K562 (cell line): ENCODE measurements around the gene ANKRD66.

Experiments
- BRCA1 ChIP-seq, 2 experiments: fragments of 450-650 bp in 1 of 2; sonication (generic) in 1 of 2; formaldehyde crosslinking in 1 of 2; IDR thresholded peaks; 2 replicates each; pipeline versions ENCODE4 v1.5.0 to v1.6.1; 2017 to 2020; ENCODE audit warnings: mild to moderate bottlenecking in 1 of 2, missing genetic modification reagents in 1 of 2
- GATAD2A ChIP-seq: fragments of 450-650 bp; IDR thresholded peaks from 2 replicates; pipeline ENCODE4 v1.6.1; 2017
- ZNF274 ChIP-seq: IDR thresholded peaks from 2 replicates; pipeline ENCODE4 v1.6.1; 2011; ENCODE audit warnings: low read depth, mild to moderate bottlenecking, low read length, moderate library complexity, borderline replicate concordance
- TF ChIP-seq, protein P1 (sequence below), 3 experiments: IDR thresholded peaks in 2 of 3; conservative IDR thresholded peaks in 1 of 3; 2 replicates each; pipeline ENCODE4 v1.5.1; 2011 to 2012; ENCODE audit warnings: low read length in 3 of 3, mild to moderate bottlenecking in 3 of 3, control low read depth in 2 of 3, improper control_type of control experiment in 1 of 3, inconsistent platforms in 1 of 3, low read depth in 1 of 3, mixed read lengths in 1 of 3, moderate library complexity in 1 of 3; ENCODE audit not compliant: insufficient read depth in 2 of 3
- TF ChIP-seq, protein P2 (sequence below): sonication (generic); formaldehyde crosslinking; IDR thresholded peaks from 2 replicates; pipeline ENCODE4 v1.9.0; 2022; ENCODE audit warnings: mild to moderate bottlenecking, missing genetic modification reagents

DNA sequence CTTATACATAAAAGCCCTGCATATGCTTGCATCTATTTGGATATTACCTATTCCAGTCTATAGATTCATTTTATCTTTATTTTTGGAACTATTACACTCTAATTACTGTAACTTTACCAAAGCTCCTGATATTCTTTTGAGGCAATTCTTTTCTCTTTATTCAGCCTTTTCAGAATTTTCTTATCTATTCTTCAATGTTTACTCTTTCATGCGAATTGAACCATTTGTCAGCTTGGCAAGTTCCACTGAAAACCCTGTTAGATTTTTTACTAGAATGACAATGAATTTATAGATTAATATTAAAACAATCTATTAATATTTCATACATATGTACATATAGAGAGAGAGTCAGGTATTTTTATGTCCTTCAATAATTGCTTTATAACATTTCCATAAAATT is 45.9 kb downstream of the ANKRD66 start:
- TF ChIP-seq, protein P1, sequence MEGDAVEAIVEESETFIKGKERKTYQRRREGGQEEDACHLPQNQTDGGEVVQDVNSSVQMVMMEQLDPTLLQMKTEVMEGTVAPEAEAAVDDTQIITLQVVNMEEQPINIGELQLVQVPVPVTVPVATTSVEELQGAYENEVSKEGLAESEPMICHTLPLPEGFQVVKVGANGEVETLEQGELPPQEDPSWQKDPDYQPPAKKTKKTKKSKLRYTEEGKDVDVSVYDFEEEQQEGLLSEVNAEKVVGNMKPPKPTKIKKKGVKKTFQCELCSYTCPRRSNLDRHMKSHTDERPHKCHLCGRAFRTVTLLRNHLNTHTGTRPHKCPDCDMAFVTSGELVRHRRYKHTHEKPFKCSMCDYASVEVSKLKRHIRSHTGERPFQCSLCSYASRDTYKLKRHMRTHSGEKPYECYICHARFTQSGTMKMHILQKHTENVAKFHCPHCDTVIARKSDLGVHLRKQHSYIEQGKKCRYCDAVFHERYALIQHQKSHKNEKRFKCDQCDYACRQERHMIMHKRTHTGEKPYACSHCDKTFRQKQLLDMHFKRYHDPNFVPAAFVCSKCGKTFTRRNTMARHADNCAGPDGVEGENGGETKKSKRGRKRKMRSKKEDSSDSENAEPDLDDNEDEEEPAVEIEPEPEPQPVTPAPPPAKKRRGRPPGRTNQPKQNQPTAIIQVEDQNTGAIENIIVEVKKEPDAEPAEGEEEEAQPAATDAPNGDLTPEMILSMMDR (IDR thresholded peaks at IDR 0.05 in 2 of 3, conservative IDR thresholded peaks at IDR 0.05 in 1 of 3; ENCODE audit: insufficient read depth in 2 of 3, low read depth in 1 of 3, low read length in 3 of 3), result no peak
- TF ChIP-seq, protein P2, sequence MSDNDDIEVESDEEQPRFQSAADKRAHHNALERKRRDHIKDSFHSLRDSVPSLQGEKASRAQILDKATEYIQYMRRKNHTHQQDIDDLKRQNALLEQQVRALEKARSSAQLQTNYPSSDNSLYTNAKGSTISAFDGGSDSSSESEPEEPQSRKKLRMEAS, result no peak
- TF ChIP-seq ZNF274 (no peak), GATAD2A (no peak), BRCA1 (IDR thresholded peaks at IDR 0.05) (no peak), BRCA1 (CRISPR knock-in tag; IDR thresholded peaks at IDR 0.05) (no peak)
